HepG2 (cell line): ENCODE measurements around the gene SNX9. TPM values are rescaled to one million over a fixed set of nuclear protein-coding genes. Genes with fewer than 3 reads are reported as not detected.

Experiments used
- ATF7-NPFF ChIP-seq: sonication (generic); formaldehyde crosslinking; IDR thresholded peaks from 2 replicates; pipeline ENCODE4 v1.8.1; 2023; ENCODE audit warnings: mild to moderate bottlenecking, low read depth, missing genetic modification reagents, moderate library complexity
- CHD2 ChIP-seq: IDR thresholded peaks from 2 replicates; pipeline ENCODE4 v1.6.1; 2011; ENCODE audit warnings: low read depth, low read length, improper control_type of control experiment
- GABPA ChIP-seq, 2 experiments: IDR thresholded peaks; 2 replicates each; pipeline ENCODE4 v1.6.1; 2011 to 2016; ENCODE audit warnings: low read depth in 2 of 2, low read length in 1 of 2, missing biosample characterization in 1 of 2, missing genetic modification characterization in 1 of 2
- GTF3A ChIP-seq: sonication (generic); formaldehyde crosslinking; conservative IDR thresholded peaks from 2 replicates; pipeline ENCODE4 v1.4.0; 2020; ENCODE audit warnings: mild to moderate bottlenecking, missing genetic modification reagents
- KMT2A ChIP-seq: sonication (generic); formaldehyde crosslinking; IDR thresholded peaks from 2 replicates; pipeline ENCODE4 v1.4.0; 2020; ENCODE audit warnings: missing genetic modification reagents
- MAFF ChIP-seq: IDR thresholded peaks from 2 replicates; pipeline ENCODE4 v1.6.1; 2011; ENCODE audit warnings: low read depth, low read length, improper control_type of control experiment
- POGK ChIP-seq: sonication (generic); formaldehyde crosslinking; conservative IDR thresholded peaks from 2 replicates; pipeline ENCODE4 v1.8.0; 2022; ENCODE audit warnings: mild to moderate bottlenecking, moderate library complexity, missing genetic modification reagents
- RAD21 ChIP-seq: fragments of 450-650 bp; formaldehyde crosslinking; IDR thresholded peaks from 2 replicates; pipeline ENCODE4 v1.5.0; 2020; ENCODE audit warnings: mild to moderate bottlenecking
- RXRB ChIP-seq: IDR thresholded peaks from 2 replicates; pipeline ENCODE4 v1.6.1; 2016; ENCODE audit warnings: borderline replicate concordance, missing genetic modification reagents, missing compliant biosample characterization
- SALL1 ChIP-seq: sonication (generic); formaldehyde crosslinking; IDR thresholded peaks from 2 replicates; pipeline ENCODE4 v1.8.0; 2022; ENCODE audit warnings: mild to moderate bottlenecking, missing genetic modification reagents
- TFDP2 ChIP-seq: sonication (generic); formaldehyde crosslinking; IDR thresholded peaks from 2 replicates; pipeline ENCODE4 v1.4.0; 2020; ENCODE audit warnings: missing genetic modification reagents
- THAP11 ChIP-seq: IDR thresholded peaks from 2 replicates; pipeline ENCODE4 v1.6.1; 2016; ENCODE audit warnings: missing biosample characterization, missing genetic modification reagents
- ZBTB33 ChIP-seq: sonication (generic); formaldehyde crosslinking; IDR thresholded peaks from 2 replicates; pipeline ENCODE4 v1.4.0; 2020; ENCODE audit warnings: missing genetic modification reagents
- ZBTB34 ChIP-seq: sonication (generic); formaldehyde crosslinking; IDR thresholded peaks from 2 replicates; pipeline ENCODE4 v1.8.0; 2022; ENCODE audit warnings: mild to moderate bottlenecking, missing genetic modification reagents
- ZFP36 ChIP-seq: fragments of 150-350 bp; IDR thresholded peaks from 2 replicates; pipeline ENCODE4 v1.6.1; 2018; ENCODE audit warnings: borderline replicate concordance, low read length, low read depth; ENCODE audit not compliant: partially characterized antibody
- ZFP41 ChIP-seq: sonication (generic); formaldehyde crosslinking; IDR thresholded peaks from 2 replicates; pipeline ENCODE4 v1.4.0; 2020; ENCODE audit warnings: mild to moderate bottlenecking, missing genetic modification reagents, borderline replicate concordance
- ZNF652 ChIP-seq: IDR thresholded peaks from 2 replicates; pipeline ENCODE4 v1.6.1; 2016; ENCODE audit warnings: low read depth, borderline replicate concordance
- ZSCAN9 ChIP-seq: IDR thresholded peaks from 2 replicates; pipeline ENCODE4 v1.6.1; 2016; ENCODE audit warnings: borderline replicate concordance
- polyA plus RNA-seq, 8 experiments: library from polyadenylated mRNA; depleted of rRNA in 3 of 8; stranded (reverse) in 7 of 8; unstranded in 1 of 8; fragments of >200 nt; fragmentation: Illumina TruSeq in 4 of 8; extraction: Trizol in 4 of 8; gene quantifications; 2 replicates each; pipeline versions ENCODE4 v1.2.1 to v1.2.3, GENCODE V29; 2011 to 2016; ENCODE audit warnings: low read depth in 4 of 8, missing spikeins in 1 of 8, mixed read lengths in 1 of 8; ENCODE audit not compliant: insufficient read depth in 1 of 8
- total RNA-seq, 5 experiments: library from RNA; depleted of rRNA; stranded (reverse); fragments of >200 nt; fragmentation: Illumina TruSeq; extraction: Trizol; gene quantifications; 2 replicates each; pipeline ENCODE4 v1.2.3, GENCODE V29; 2016; ENCODE audit warnings: low read depth in 1 of 5

The SNX9 gene
- total and polyA plus RNA-seq, 2 of the 13 experiments (the other 11 are each of a cell fraction or from before 2014, with no cell fraction given), result 21.9 to 36.0 TPM

GRCh38 chr6:157859775-157860504 is 36.9 kb downstream of the SNX9 start (continued):
- TF ChIP-seq ZBTB33 (no peak), KMT2A (CRISPR knock-in tag) (0 out of 2 replicates have a peak, but pooled peaks have one; percentile 30), ZFP36 (no peak), MAFF (peak; percentile 83), POGK (CRISPR knock-in tag) (no peak), ATF7-NPFF (CRISPR knock-in tag) (no peak), THAP11 (CRISPR knock-in tag) (no peak), ZFP41 (no peak), SALL1 (peak; percentile 36; the same call in 1 of the 2 replicates), ZBTB34 (CRISPR knock-in tag) (no peak), ZNF652 (no peak), ZSCAN9 (CRISPR knock-in tag) (no peak), GTF3A (CRISPR knock-in tag) (no peak), TFDP2 (CRISPR knock-in tag) (no peak), GABPA (IDR thresholded peaks at IDR 0.05; ENCODE audit: low read depth, low read length) (no peak), GABPA (CRISPR knock-in tag; IDR thresholded peaks at IDR 0.05; ENCODE audit: low read depth) (peak; percentile 37; the same call in 1 of the 2 replicates), RAD21 (no peak), CHD2 (no peak), RXRB (0 out of 2 replicates have a peak, but pooled peaks have one; percentile 10)
